HUES6 (cell line): ENCODE measurements around the gene ECEL1.
"Not testable (repeated sequence)": the region's sequence is repeated elsewhere in the genome, so short reads cannot be mapped to it uniquely, and the experiment has no call there.

Source experiments
- H3K27ac ChIP-seq: 2 replicates; pipeline ENCODE4 v1.7.0; 2013; ENCODE audit warnings: low read depth, mild to moderate bottlenecking, low read length, inconsistent platforms
- H3K27me3 ChIP-seq: 2 replicates; pipeline ENCODE4 v1.6.1; 2013; ENCODE audit warnings: low read length; ENCODE audit not compliant: control insufficient read depth, insufficient read depth
- H3K36me3 ChIP-seq: 2 replicates; pipeline ENCODE4 v1.6.1; 2013; ENCODE audit warnings: low read length; ENCODE audit not compliant: control insufficient read depth, insufficient read depth
- H3K4me1 ChIP-seq: 2 replicates; pipeline ENCODE4 v1.6.1; 2013; ENCODE audit warnings: low read length; ENCODE audit not compliant: control insufficient read depth, insufficient read depth
- H3K4me3 ChIP-seq: 2 replicates; pipeline ENCODE4 v1.5.1; 2013; ENCODE audit warnings: low read depth, low read length
- H3K9ac ChIP-seq: one replicate; pipeline ENCODE4 v1.6.1; 2013; ENCODE audit warnings: mild to moderate bottlenecking, low read length
- H3K9me3 ChIP-seq: 2 replicates; pipeline ENCODE4 v1.6.1; 2013; ENCODE audit warnings: low read depth, low read length; ENCODE audit not compliant: control insufficient read depth, insufficient read depth

ECEL1 gene

GRCh38 chr2:232442431-232442830, 45.2 kb downstream of the ECEL1 start:
- H3K27ac ChIP-seq, H3K4me3 ChIP-seq, H3K9ac ChIP-seq: not testable (repeated sequence)

GRCh38 chr2:232441922-232442321, 45.7 kb downstream of the ECEL1 start:
- not testable (repeated sequence) for H3K27ac ChIP-seq, H3K36me3 ChIP-seq, H3K9me3 ChIP-seq, H3K27me3 ChIP-seq, H3K4me1 ChIP-seq, H3K4me3 ChIP-seq, H3K9ac ChIP-seq

More at GRCh38 chr2:232442431-232442830, 45.2 kb downstream of the ECEL1 start:
- peaks cover 10% of the 10 kb centered on the region; the same call in 1 of the 2 replicates for H3K27me3 ChIP-seq
- H3K9me3 ChIP-seq, H3K36me3 ChIP-seq, H3K4me1 ChIP-seq: not testable (repeated sequence)

- Histone ChIP-seq H3K36me3 (no peaks in the 10 kb centered on the region), H3K27me3 (peaks cover 2% of the 10 kb centered on the region; the same call in 1 of the 2 replicates), H3K9ac (no peak overlapping the region), H3K4me1 (peaks cover 4% of the 10 kb centered on the region; the same call in 1 of the 2 replicates), H3K9me3 (no peaks in the 10 kb centered on the region), H3K4me3 (no peak overlapping the region), H3K27ac (no peak overlapping the region)
These were observed 46.4 kb downstream of the ECEL1 start for GRCh38 chr2:232441147-232441651.

- not testable (repeated sequence) for H3K4me3 ChIP-seq, H3K9ac ChIP-seq, H3K4me1 ChIP-seq, H3K36me3 ChIP-seq, H3K9me3 ChIP-seq, H3K27ac ChIP-seq, H3K27me3 ChIP-seq
These were observed 47.2 kb downstream of the ECEL1 start for GRCh38 chr2:232440220-232441018.

GRCh38 chr2:232439758-232440135, 47.9 kb downstream of the ECEL1 start:
- Histone ChIP-seq H3K36me3 (no peaks in the 10 kb centered on the region), H3K9ac (no peak overlapping the region), H3K9me3 (no peaks in the 10 kb centered on the region), H3K27ac (no peak overlapping the region), H3K27me3 (peaks cover 2% of the 10 kb centered on the region; the same call in 1 of the 2 replicates), H3K4me3 (no peak overlapping the region), H3K4me1 (peaks cover 4% of the 10 kb centered on the region; the same call in 1 of the 2 replicates)

DNA sequence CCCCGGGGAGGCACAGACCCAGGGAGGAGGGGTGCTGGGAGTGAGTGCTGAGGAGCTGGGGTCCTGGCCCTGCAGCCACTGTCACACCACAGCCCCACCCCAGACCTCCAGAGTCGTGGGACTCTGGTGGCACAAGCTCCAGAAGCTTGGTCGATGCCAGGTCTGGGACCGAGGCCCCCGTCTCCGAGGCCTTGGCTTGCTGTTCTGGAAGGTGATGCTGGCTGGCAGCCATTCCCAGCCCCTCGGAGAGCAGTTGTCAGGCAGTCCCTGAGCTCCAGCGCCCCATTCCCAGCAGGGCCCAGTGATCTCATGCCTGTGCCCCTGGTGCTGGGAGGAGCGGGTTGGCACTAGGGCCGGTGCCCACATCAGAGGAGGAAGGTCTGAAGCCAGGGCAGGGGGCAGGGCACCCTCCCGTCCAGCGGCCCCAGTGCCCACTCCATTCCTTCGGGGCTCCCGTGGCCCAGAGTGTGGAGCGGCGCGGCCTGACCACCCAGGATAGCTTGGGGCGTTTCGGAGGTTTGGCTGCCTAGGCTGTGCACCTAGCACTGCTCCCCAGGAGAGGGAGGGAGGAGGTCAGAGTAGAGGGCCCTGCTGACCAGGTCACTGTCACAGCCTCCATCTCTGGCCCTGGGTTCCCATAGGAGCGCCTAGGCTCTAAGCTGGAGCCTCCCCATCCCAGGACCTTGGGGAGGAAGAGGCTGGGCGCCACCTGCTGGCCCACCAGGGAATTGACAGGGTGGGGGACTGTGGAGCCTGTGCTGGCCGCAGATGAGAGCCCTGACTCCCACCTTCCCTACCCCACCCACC, 48.5 kb downstream of the ECEL1 start:
- Histone ChIP-seq H3K27ac (no peak overlapping the region), H3K36me3 (no peaks in the 10 kb centered on the region), H3K4me1 (peaks cover 2% of the 10 kb centered on the region; the same call in 1 of the 2 replicates), H3K4me3 (no peak overlapping the region), H3K9me3 (no peaks in the 10 kb centered on the region), H3K27me3 (peaks cover 2% of the 10 kb centered on the region; the same call in 1 of the 2 replicates), H3K9ac (no peak overlapping the region)

GRCh38 chr2:232438091-232438490, 49.5 kb downstream of the ECEL1 start:
- H3K9me3 ChIP-seq, result no peaks in the 10 kb centered on the region
- no peaks in the 10 kb centered on the region for H3K36me3 ChIP-seq
- peaks cover 2% of the 10 kb centered on the region; the same call in 1 of the 2 replicates for H3K27me3 ChIP-seq
- H3K27ac ChIP-seq, result no peak overlapping the region
- peaks cover 1% of the 10 kb centered on the region for H3K4me1 ChIP-seq
- no peak overlapping the region for H3K4me3 ChIP-seq
- H3K9ac ChIP-seq, result no peak overlapping the region

- Histone ChIP-seq H3K27me3 (peaks cover 2% of the 10 kb centered on the region; the same call in 1 of the 2 replicates), H3K4me1 (peaks cover 9% of the 10 kb centered on the region), H3K9me3 (no peaks in the 10 kb centered on the region), H3K4me3 (no peak overlapping the region), H3K9ac (no peak overlapping the region), H3K27ac (no peak overlapping the region), H3K36me3 (no peaks in the 10 kb centered on the region)
These were observed 50.5 kb downstream of the ECEL1 start for GRCh38 chr2:232437195-232437571.

DNA sequence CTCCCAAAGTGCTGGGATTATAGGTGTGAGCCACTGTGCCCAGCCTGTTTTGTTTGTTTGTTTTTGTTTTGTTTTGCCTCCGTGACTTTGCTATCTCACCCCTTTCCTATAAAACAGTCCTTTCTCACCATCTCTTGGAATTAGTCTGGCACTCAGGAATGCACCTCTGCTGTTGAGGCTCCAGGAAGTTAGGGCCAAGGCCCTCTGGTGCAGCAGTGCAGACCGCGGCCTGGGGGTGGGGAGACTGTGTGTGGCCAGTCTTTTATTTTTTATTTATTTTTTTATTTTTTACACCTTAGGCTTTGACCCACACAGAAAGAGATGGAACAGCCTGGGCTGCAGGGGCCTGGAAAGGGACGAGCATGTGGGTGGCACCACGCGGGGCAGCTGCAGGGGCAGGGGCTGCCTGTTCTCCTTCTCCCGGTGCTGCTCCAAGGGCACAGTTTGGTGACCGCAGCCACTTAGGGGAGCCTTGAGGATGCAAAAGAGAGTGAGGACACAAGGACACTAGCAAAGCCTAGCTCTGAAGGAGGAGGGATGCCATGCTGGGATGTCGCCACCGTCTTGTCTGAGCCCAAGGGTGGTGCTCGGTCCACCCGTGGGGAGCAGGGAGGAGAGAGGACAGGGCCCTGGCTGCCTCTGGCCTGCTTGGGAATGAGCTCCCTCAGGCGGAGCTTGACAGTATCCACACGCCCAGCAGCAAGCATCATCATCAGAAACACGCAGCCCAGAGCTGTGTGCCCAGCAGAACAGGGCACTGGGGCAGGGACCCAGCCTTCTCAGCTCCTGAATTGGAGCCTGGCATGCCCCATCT, 51.0 kb downstream of the ECEL1 start:
- Histone ChIP-seq H3K9ac (no peak overlapping the region), H3K27me3 (peaks cover 2% of the 10 kb centered on the region; the same call in 1 of the 2 replicates), H3K36me3 (no peaks in the 10 kb centered on the region), H3K4me3 (no peak overlapping the region), H3K27ac (no peak overlapping the region), H3K4me1 (peaks cover 9% of the 10 kb centered on the region), H3K9me3 (no peaks in the 10 kb centered on the region)

DNA sequence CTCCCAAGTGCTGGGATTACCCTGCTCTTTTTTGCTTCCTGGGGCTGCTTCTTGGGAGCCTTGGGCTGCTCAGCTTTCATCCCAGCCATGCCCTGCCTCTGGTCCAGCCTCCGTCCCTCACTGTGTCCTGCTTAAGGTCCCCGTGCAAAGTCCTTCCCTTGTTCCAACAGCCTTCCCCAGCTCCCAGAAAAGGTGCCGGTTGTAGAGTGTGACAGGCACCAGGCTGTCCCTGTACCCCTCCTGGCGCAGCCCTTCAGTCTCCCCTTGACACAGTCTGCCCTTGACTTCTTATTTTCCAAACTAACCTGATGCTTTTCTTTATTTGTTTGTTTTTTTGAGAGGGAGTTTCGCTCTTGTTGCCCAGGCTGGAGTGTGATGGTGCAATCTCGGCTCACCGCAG, 51.8 kb downstream of the ECEL1 start:
- Histone ChIP-seq H3K27ac (no peak overlapping the region), H3K27me3 (peaks cover 2% of the 10 kb centered on the region; the same call in 1 of the 2 replicates), H3K9me3 (no peaks in the 10 kb centered on the region), H3K36me3 (no peaks in the 10 kb centered on the region), H3K4me1 (peaks cover 9% of the 10 kb centered on the region), H3K9ac (no peak overlapping the region), H3K4me3 (no peak overlapping the region)
